ENCODE measurements around the gene TMEM132D.

DNA sequence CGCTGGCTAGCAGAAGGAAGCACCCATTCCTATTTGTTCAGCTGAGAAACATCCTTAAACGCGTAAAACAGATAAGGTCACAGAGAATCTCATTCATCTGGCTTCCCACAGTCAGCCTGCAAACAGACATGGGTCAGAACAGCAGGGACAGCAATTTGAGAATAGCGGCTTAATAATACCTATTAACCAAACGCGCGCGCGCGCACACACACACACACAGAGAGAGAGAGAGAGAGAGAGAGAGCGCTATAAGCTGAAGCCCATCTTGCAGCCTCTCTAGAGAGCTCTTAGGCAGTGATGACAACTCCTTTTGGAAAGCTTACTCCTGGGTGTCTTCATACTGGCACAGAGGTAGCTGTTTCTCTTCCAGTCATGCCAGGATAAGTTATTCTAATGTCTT lies 26.4 kb downstream of the TMEM132D start:
- TF ChIP-seq, protein P1, sequence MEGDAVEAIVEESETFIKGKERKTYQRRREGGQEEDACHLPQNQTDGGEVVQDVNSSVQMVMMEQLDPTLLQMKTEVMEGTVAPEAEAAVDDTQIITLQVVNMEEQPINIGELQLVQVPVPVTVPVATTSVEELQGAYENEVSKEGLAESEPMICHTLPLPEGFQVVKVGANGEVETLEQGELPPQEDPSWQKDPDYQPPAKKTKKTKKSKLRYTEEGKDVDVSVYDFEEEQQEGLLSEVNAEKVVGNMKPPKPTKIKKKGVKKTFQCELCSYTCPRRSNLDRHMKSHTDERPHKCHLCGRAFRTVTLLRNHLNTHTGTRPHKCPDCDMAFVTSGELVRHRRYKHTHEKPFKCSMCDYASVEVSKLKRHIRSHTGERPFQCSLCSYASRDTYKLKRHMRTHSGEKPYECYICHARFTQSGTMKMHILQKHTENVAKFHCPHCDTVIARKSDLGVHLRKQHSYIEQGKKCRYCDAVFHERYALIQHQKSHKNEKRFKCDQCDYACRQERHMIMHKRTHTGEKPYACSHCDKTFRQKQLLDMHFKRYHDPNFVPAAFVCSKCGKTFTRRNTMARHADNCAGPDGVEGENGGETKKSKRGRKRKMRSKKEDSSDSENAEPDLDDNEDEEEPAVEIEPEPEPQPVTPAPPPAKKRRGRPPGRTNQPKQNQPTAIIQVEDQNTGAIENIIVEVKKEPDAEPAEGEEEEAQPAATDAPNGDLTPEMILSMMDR (IDR thresholded peaks at IDR 0.05; ENCODE audit: poor library complexity, severe bottlenecking), result no peak
- no peak for TF ChIP-seq TAF1 (IDR thresholded peaks at IDR 0.05; ENCODE audit: low read depth)

Measured in neural cell (in vitro differentiated cells).